PFSK-1 (cell line): ENCODE data around the gene EFL1.
A peak's percentile ranks its signal among the peaks of the same experiment; 100 is the strongest.

Source experiments
- FOXP2 ChIP-seq: optimal IDR thresholded peaks from 2 replicates; pipeline ENCODE3; 2011; ENCODE audit warnings: borderline replicate concordance, control low read depth, inconsistent platforms; ENCODE audit not compliant: insufficient read depth; ENCODE audit errors: extremely low read length, extremely low read depth
- POLR2AphosphoS5 ChIP-seq: IDR thresholded peaks from 2 replicates; pipeline ENCODE4 v1.6.1; 2012; ENCODE audit warnings: low read depth, mild to moderate bottlenecking, control low read depth, low read length, moderate library complexity
- REST ChIP-seq, 2 experiments: IDR thresholded peaks; 2 replicates each; pipeline versions ENCODE4 v1.6.1 to v1.8.0; 2011 to 2012; ENCODE audit warnings: low read depth in 2 of 2, low read length in 2 of 2, control low read depth in 1 of 2, inconsistent platforms in 1 of 2, mild to moderate bottlenecking in 1 of 2, moderate library complexity in 1 of 2; ENCODE audit not compliant: insufficient read depth in 1 of 2
- SIN3A ChIP-seq: IDR thresholded peaks from 2 replicates; pipeline ENCODE4 v1.6.1; 2012; ENCODE audit warnings: mild to moderate bottlenecking, low read length, moderate library complexity, borderline replicate concordance; ENCODE audit not compliant: insufficient read depth
- TAF1 ChIP-seq: IDR thresholded peaks from 2 replicates; pipeline ENCODE4 v1.6.1; 2012; ENCODE audit warnings: low read length, control low read depth, borderline replicate concordance; ENCODE audit not compliant: insufficient read depth

EFL1 gene

GRCh38 chr15:82110144-82110543 lies 152.4 kb downstream of the EFL1 start:
- TF ChIP-seq REST (IDR thresholded peaks at IDR 0.05; ENCODE audit: insufficient read depth in 1 of 2, low read depth in 2 of 2, low read length in 2 of 2) (no peak), POLR2AphosphoS5 (no peak), TAF1 (no peak), SIN3A (no peak), FOXP2 (no peak)

- TF ChIP-seq SIN3A (no peak), FOXP2 (peak; percentile 59)
These were observed 153.9 kb downstream of the EFL1 start for GRCh38 chr15:82108489-82109078.

- no peak for TF ChIP-seq TAF1
- TF ChIP-seq SIN3A, result no peak
- TF ChIP-seq REST (IDR thresholded peaks at IDR 0.05; ENCODE audit: insufficient read depth in 1 of 2, low read depth in 2 of 2, low read length in 2 of 2), result no peak
- no peak for TF ChIP-seq FOXP2
- no peak for TF ChIP-seq POLR2AphosphoS5
These were observed 155.9 kb downstream of the EFL1 start for GRCh38 chr15:82106679-82107078.

- TF ChIP-seq TAF1 (no peak), FOXP2 (no peak), SIN3A (no peak), POLR2AphosphoS5 (no peak), REST (IDR thresholded peaks at IDR 0.05; ENCODE audit: insufficient read depth in 1 of 2, low read depth in 2 of 2, low read length in 2 of 2) (no peak)
These were observed 156.9 kb downstream of the EFL1 start for GRCh38 chr15:82105451-82106215.

- TF ChIP-seq FOXP2, result no peak
- TF ChIP-seq REST (IDR thresholded peaks at IDR 0.05; ENCODE audit: insufficient read depth in 1 of 2, low read depth in 2 of 2, low read length in 2 of 2), result no peak
- no peak for TF ChIP-seq TAF1
- TF ChIP-seq SIN3A, result no peak
- no peak for TF ChIP-seq POLR2AphosphoS5
These were observed 159.1 kb downstream of the EFL1 start for GRCh38 chr15:82103468-82103867.
